ENCODE measurements around the gene DUSP11.

- TF ChIP-seq, protein P1, sequence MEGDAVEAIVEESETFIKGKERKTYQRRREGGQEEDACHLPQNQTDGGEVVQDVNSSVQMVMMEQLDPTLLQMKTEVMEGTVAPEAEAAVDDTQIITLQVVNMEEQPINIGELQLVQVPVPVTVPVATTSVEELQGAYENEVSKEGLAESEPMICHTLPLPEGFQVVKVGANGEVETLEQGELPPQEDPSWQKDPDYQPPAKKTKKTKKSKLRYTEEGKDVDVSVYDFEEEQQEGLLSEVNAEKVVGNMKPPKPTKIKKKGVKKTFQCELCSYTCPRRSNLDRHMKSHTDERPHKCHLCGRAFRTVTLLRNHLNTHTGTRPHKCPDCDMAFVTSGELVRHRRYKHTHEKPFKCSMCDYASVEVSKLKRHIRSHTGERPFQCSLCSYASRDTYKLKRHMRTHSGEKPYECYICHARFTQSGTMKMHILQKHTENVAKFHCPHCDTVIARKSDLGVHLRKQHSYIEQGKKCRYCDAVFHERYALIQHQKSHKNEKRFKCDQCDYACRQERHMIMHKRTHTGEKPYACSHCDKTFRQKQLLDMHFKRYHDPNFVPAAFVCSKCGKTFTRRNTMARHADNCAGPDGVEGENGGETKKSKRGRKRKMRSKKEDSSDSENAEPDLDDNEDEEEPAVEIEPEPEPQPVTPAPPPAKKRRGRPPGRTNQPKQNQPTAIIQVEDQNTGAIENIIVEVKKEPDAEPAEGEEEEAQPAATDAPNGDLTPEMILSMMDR (IDR thresholded peaks at IDR 0.05) = no peak
- no peak for TF ChIP-seq POLR2A (IDR thresholded peaks at IDR 0.05)
Observed at GRCh38 chr2:73730810-73731209, 49.1 kb downstream of the DUSP11 start.
